Activated CD4-positive, alpha-beta T cell treated with anti-CD3 and anti-CD28 coated beads for 36 hours (primary cell): ENCODE results near the gene NR1H3. TPM values are rescaled to one million over a fixed set of nuclear protein-coding genes. Genes with fewer than 3 reads are reported as not detected.

ENCODE experiments used
- ATAC-seq: fragments of 200-7000 bp; cut with Tn5 transposase; one replicate; pipeline ENCODE4 v1.10.0; 2021; ENCODE audit warnings: mild to moderate bottlenecking, moderate library complexity
- CTCF ChIA-PET: fragments of 350-600 bp; sonication (Branson Sonifier 250); formaldehyde crosslinking; loops from one replicate; lab custom pipeline; 2021; ENCODE audit warnings: antibody characterized with exemption; lab: Charles Lee
- POLR2A ChIA-PET: fragments of 350-600 bp; sonication (Branson Sonifier 250); formaldehyde crosslinking; loops from one replicate; lab custom pipeline; 2021; ENCODE audit warnings: antibody characterized with exemption, inconsistent platforms; lab: Charles Lee
- DNase-seq: peaks from one replicate; pipeline ENCODE4 v3.0.0-alpha.2; 2020
- H3K27ac Mint-ChIP-seq: one replicate; pipeline ENCODE4 v1.8.0; 2021; ENCODE audit warnings: mixed read lengths
- H3K27me3 Mint-ChIP-seq: one replicate; pipeline ENCODE4 v1.8.0; 2021; ENCODE audit warnings: mixed read lengths
- H3K36me3 Mint-ChIP-seq: one replicate; pipeline ENCODE4 v1.8.0; 2021; ENCODE audit warnings: low read depth, mixed read lengths
- H3K4me1 Mint-ChIP-seq: one replicate; pipeline ENCODE4 v1.8.0; 2021; ENCODE audit warnings: mixed read lengths
- H3K4me3 Mint-ChIP-seq: one replicate; pipeline ENCODE4 v1.8.0; 2021; ENCODE audit warnings: mild to moderate bottlenecking, moderate library complexity, mixed read lengths
- H3K9me3 Mint-ChIP-seq: one replicate; pipeline ENCODE4 v1.8.0; 2021; ENCODE audit warnings: low read depth, mixed read lengths
- intact Hi-C, 2 experiments: fragments of 100-400 bp; cut with DNase I in 1 of 2; cut with micrococcal nuclease in 1 of 2; formaldehyde crosslinking; loops; one replicate each; pipeline versions ENCODE4 v1.14.2 to v1.15.1; 2022 to 2024; cut with DNase I, micrococcal nuclease
- total RNA-seq, 2 experiments: library from RNA; stranded (reverse); gene quantifications; one replicate each; pipeline ENCODE4 v1.2.3, GENCODE V29; 2021

NR1H3 gene
- total RNA-seq, 2 experiments from 2014 or later: 9.5 to 13.3 TPM

GRCh38 chr11:47278058-47278457, 20.3 kb downstream of the NR1H3 start:
- intact Hi-C loops: loop anchor here in 1 of 2 experiments (10.0 kb wide), 1 partner anchor 487 kb away; the partner anchor contains the start of gene FNBP4
- peaks cover 45% of the 10 kb centered on the region for H3K36me3 Mint-ChIP-seq
- no peak overlapping the region for H3K27ac Mint-ChIP-seq
- no peaks in the 10 kb centered on the region for H3K9me3 Mint-ChIP-seq
- CTCF ChIA-PET: no interaction called here
- H3K27me3 Mint-ChIP-seq: no peaks in the 10 kb centered on the region
- H3K4me1 Mint-ChIP-seq: peaks cover 6% of the 10 kb centered on the region
- DNase-seq (no peak), ATAC-seq (no peak)
- H3K4me3 Mint-ChIP-seq: no peak overlapping the region
- POLR2A ChIA-PET: no interaction called here

- Mint-ChIP-seq H3K36me3 (peaks cover 45% of the 10 kb centered on the region), H3K9me3 (no peaks in the 10 kb centered on the region), H3K4me1 (peaks cover 2% of the 10 kb centered on the region), H3K4me3 (no peak overlapping the region), H3K27ac (no peak overlapping the region), H3K27me3 (no peaks in the 10 kb centered on the region)
- DNase-seq (no peak), ATAC-seq (no peak)
- ChIA-PET POLR2A (no interaction called here), CTCF (interaction anchor here (1.0 kb wide), 1 partner anchor 9 kb away, joined by 4 read pairs; no protein-coding TSS in a partner anchor)
- intact Hi-C loops: loop anchor here in 1 of 2 experiments (10.0 kb wide), 1 partner anchor 486 kb away; the partner anchor contains the start of gene FNBP4
Observed at GRCh38 chr11:47278769-47279168, 21.0 kb downstream of the NR1H3 start.

GRCh38 chr11:47280099-47280498, 22.3 kb downstream of the NR1H3 start:
- Mint-ChIP-seq H3K9me3 (no peaks in the 10 kb centered on the region), H3K4me3 (no peak overlapping the region), H3K36me3 (peaks cover 54% of the 10 kb centered on the region), H3K27me3 (no peaks in the 10 kb centered on the region), H3K4me1 (no peaks in the 10 kb centered on the region), H3K27ac (no peak overlapping the region)
- DNase-seq (no peak), ATAC-seq (no peak)
- ChIA-PET CTCF (interaction anchor here (0.6 to 1.3 kb wide), 3 partner anchors 15 to 25 kb away, joined by 3 read pairs; no protein-coding TSS in a partner anchor), POLR2A (interaction anchor here (1.3 kb wide), 1 partner anchor 9 kb away, joined by 5 read pairs; no protein-coding TSS in a partner anchor)
- intact Hi-C loops: loop anchor here in 1 of 2 experiments (10.0 kb wide), 1 partner anchor 545 kb away; no protein-coding TSS in a partner anchor

GRCh38 chr11:47280860-47281259, 23.1 kb downstream of the NR1H3 start:
- H3K4me3 Mint-ChIP-seq: no peak overlapping the region
- no peaks in the 10 kb centered on the region for H3K9me3 Mint-ChIP-seq
- peaks cover 58% of the 10 kb centered on the region for H3K36me3 Mint-ChIP-seq
- ATAC-seq (no peak), DNase-seq (no peak)
- intact Hi-C loops: loop anchor here in 1 of 2 experiments (10.0 kb wide), 1 partner anchor 544 kb away; no protein-coding TSS in a partner anchor
- ChIA-PET CTCF (interaction anchor here (0.9 to 1.3 kb wide), 3 partner anchors 14 to 102 kb away, joined by 3 read pairs; no protein-coding TSS in a partner anchor), POLR2A (interaction anchor here (1.3 kb wide), 1 partner anchor 9 kb away, joined by 5 read pairs; no protein-coding TSS in a partner anchor)
- no peaks in the 10 kb centered on the region for H3K27me3 Mint-ChIP-seq
- H3K4me1 Mint-ChIP-seq: no peaks in the 10 kb centered on the region
- H3K27ac Mint-ChIP-seq: no peak overlapping the region

GRCh38 chr11:47282462-47282861, 24.7 kb downstream of the NR1H3 start:
- H3K4me1 Mint-ChIP-seq: no peaks in the 10 kb centered on the region
- H3K27me3 Mint-ChIP-seq: no peaks in the 10 kb centered on the region
- ChIA-PET CTCF (no interaction called here), POLR2A (no interaction called here)
- H3K36me3 Mint-ChIP-seq: peaks cover 55% of the 10 kb centered on the region
- DNase-seq: no peak
- H3K27ac Mint-ChIP-seq: no peak overlapping the region
- no peak for ATAC-seq
- H3K9me3 Mint-ChIP-seq: no peaks in the 10 kb centered on the region
- intact Hi-C loops: loop anchor here in 1 of 2 experiments (10.0 kb wide), 1 partner anchor 542 kb away; no protein-coding TSS in a partner anchor
- H3K4me3 Mint-ChIP-seq: no peak overlapping the region

GRCh38 chr11:47284151-47284550, 26.4 kb downstream of the NR1H3 start:
- POLR2A ChIA-PET: no interaction called here
- Mint-ChIP-seq H3K36me3 (peaks cover 54% of the 10 kb centered on the region), H3K4me1 (no peaks in the 10 kb centered on the region), H3K9me3 (no peaks in the 10 kb centered on the region), H3K27me3 (no peaks in the 10 kb centered on the region), H3K27ac (no peak overlapping the region), H3K4me3 (no peak overlapping the region)
- ATAC-seq (no peak), DNase-seq (no peak)
- intact Hi-C loops: loop anchor here in 1 of 2 experiments (10.0 kb wide), 1 partner anchor 541 kb away; no protein-coding TSS in a partner anchor
- CTCF ChIA-PET: interaction anchor here (0.8 kb wide), 1 partner anchor 13 kb away, joined by 3 read pairs; no protein-coding TSS in a partner anchor

- ChIA-PET POLR2A (no interaction called here), CTCF (interaction anchor here (0.6 kb wide), 1 partner anchor 723 kb away, joined by 3 read pairs; no protein-coding TSS in a partner anchor)
- DNase-seq: no peak
- Mint-ChIP-seq H3K36me3 (peaks cover 60% of the 10 kb centered on the region), H3K27ac (peak overlapping the region; percentile 8), H3K9me3 (no peaks in the 10 kb centered on the region), H3K4me1 (no peaks in the 10 kb centered on the region), H3K27me3 (no peaks in the 10 kb centered on the region), H3K4me3 (no peak overlapping the region)
- ATAC-seq: no peak
- intact Hi-C loops: loop anchor here in 1 of 2 experiments (5.0 to 10.0 kb wide), 2 partner anchors 451 to 539 kb away; no protein-coding TSS in a partner anchor
Observed at GRCh38 chr11:47285969-47286770, 28.4 kb downstream of the NR1H3 start.

GRCh38 chr11:47288066-47288465, 30.3 kb downstream of the NR1H3 start:
- Mint-ChIP-seq H3K27ac (no peak overlapping the region), H3K9me3 (no peaks in the 10 kb centered on the region), H3K36me3 (peaks cover 59% of the 10 kb centered on the region), H3K27me3 (no peaks in the 10 kb centered on the region), H3K4me1 (no peaks in the 10 kb centered on the region), H3K4me3 (no peak overlapping the region)
- ChIA-PET POLR2A (no interaction called here), CTCF (interaction anchor here (1.2 kb wide), 1 partner anchor 9 kb away, joined by 4 read pairs; no protein-coding TSS in a partner anchor)
- no peak for DNase-seq
- intact Hi-C loops: loop anchor here in 1 of 2 experiments (5.0 to 10.0 kb wide), 2 partner anchors 449 to 537 kb away; no protein-coding TSS in a partner anchor
- ATAC-seq: no peak

GRCh38 chr11:47289856-47290255, 32.1 kb downstream of the NR1H3 start:
- Mint-ChIP-seq H3K4me1 (no peaks in the 10 kb centered on the region), H3K27me3 (no peaks in the 10 kb centered on the region), H3K36me3 (peaks cover 53% of the 10 kb centered on the region), H3K9me3 (no peaks in the 10 kb centered on the region), H3K4me3 (no peak overlapping the region), H3K27ac (no peak overlapping the region)
- DNase-seq (no peak), ATAC-seq (no peak)
- ChIA-PET CTCF (interaction anchor here (0.7 kb wide), 1 partner anchor 57 kb away, joined by 3 read pairs; no protein-coding TSS in a partner anchor), POLR2A (interaction anchor here (1.6 kb wide), 1 partner anchor 9 kb away, joined by 5 read pairs; no protein-coding TSS in a partner anchor)
- intact Hi-C loops: loop anchor here in 1 of 2 experiments (5.0 to 10.0 kb wide), 2 partner anchors 447 to 535 kb away; no protein-coding TSS in a partner anchor

GRCh38 chr11:47295385-47295784, 37.6 kb downstream of the NR1H3 start:
- POLR2A ChIA-PET: interaction anchor here (0.5 to 1.1 kb wide), 3 partner anchors 24 to 182 kb away, joined by 3 to 4 read pairs (median 3); partner anchors contain the start of gene DDB2
- CTCF ChIA-PET: interaction anchor here (1.1 kb wide), 2 partner anchors 15 to 79 kb away, joined by 3 to 4 read pairs; no protein-coding TSS in a partner anchor
- H3K27me3 Mint-ChIP-seq: no peaks in the 10 kb centered on the region
- no peaks in the 10 kb centered on the region for H3K4me1 Mint-ChIP-seq
- H3K36me3 Mint-ChIP-seq: peaks cover 47% of the 10 kb centered on the region
- peak overlapping the region; percentile 37 for H3K27ac Mint-ChIP-seq
- H3K9me3 Mint-ChIP-seq: peaks cover 7% of the 10 kb centered on the region
- H3K4me3 Mint-ChIP-seq: no peak overlapping the region
- DNase-seq: no peak
- intact Hi-C loops: no loop called here
- ATAC-seq: no peak

- Mint-ChIP-seq H3K9me3 (peaks cover 7% of the 10 kb centered on the region), H3K27me3 (no peaks in the 10 kb centered on the region), H3K27ac (peak overlapping the region; percentile 42), H3K4me3 (no peak overlapping the region), H3K36me3 (peaks cover 51% of the 10 kb centered on the region), H3K4me1 (no peaks in the 10 kb centered on the region)
- no peak for DNase-seq
- CTCF ChIA-PET: interaction anchor here (1.1 kb wide), 1 partner anchor 78 kb away, joined by 4 read pairs; no protein-coding TSS in a partner anchor
- intact Hi-C loops: no loop called here
- POLR2A ChIA-PET: no interaction called here
- ATAC-seq: no peak
Observed at GRCh38 chr11:47296045-47296444, 38.2 kb downstream of the NR1H3 start.
